Omental fat pad (tissue), 4 donors: Measurements from ENCODE around the gene SNX18. TPM values are rescaled to one million over a fixed set of nuclear protein-coding genes. Genes with fewer than 3 reads are reported as not detected.

Experiments used
- ATAC-seq: fragments of 150-250 bp; one replicate; pipeline ENCODE4 v1.9.1; 2016; ENCODE audit warnings: mild to moderate bottlenecking, moderate library complexity; ENCODE audit not compliant: low FRiP score
- DNase-seq: peaks from one replicate; pipeline ENCODE4 v3.0.0-alpha.2; 2019; ENCODE audit warnings: low spot score
- CTCF ChIP-seq, 3 donors: fragments of 450-650 bp; IDR thresholded peaks; one replicate each; pipeline ENCODE4 v1.5.1; 2016 to 2017; ENCODE audit warnings: antibody characterized with exemption in 3 of 3, mild to moderate bottlenecking in 3 of 3, moderate library complexity in 2 of 3
- total RNA-seq, 4 donors: library from RNA; depleted of rRNA; stranded (reverse); fragments of >200 nt; gene quantifications; one replicate each; pipeline ENCODE4 v1.1.0, GENCODE V29; 2016

SNX18 gene
- total RNA-seq, 4 donors from 2014 or later, result 21.9 to 53.9 (median 31.1) TPM

DNA sequence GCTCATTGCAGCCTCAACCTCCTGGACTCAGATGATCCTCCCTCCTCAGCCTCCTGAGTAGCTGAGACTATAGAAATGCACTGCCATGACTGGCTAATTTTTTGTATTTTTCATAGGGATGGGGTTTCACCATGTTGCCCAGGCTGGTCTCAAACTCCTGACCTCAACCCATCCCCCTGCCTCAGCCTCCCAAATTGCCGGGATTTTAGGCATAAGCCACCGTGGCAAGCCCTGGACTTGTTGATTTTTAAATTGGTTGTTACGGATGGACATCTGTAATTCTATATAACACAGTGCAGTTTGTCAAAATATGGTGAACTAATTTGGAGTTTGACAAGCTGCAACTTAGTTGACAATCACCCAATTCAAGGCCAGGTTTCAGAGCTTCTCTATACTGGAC lies 22.7 kb downstream of the SNX18 start:
- no peak for TF ChIP-seq CTCF (IDR thresholded peaks at IDR 0.05)
- DNase-seq (no peak), ATAC-seq (no peak)

- no peak for ATAC-seq
- DNase-seq, result no peak
- no peak for TF ChIP-seq CTCF (IDR thresholded peaks at IDR 0.05)
Measured at GRCh38 chr5:54541823-54542783, 24.5 kb downstream of the SNX18 start.

GRCh38 chr5:54544044-54544443 lies 26.5 kb downstream of the SNX18 start:
- no peak for DNase-seq
- no peak for ATAC-seq

GRCh38 chr5:54545796-54546195 lies 28.2 kb downstream of the SNX18 start:
- DNase-seq (no peak), ATAC-seq (no peak)
- no peak for TF ChIP-seq CTCF (IDR thresholded peaks at IDR 0.05)

More at GRCh38 chr5:54544044-54544443, 26.5 kb downstream of the SNX18 start:
- no peak for TF ChIP-seq CTCF (IDR thresholded peaks at IDR 0.05)

DNA sequence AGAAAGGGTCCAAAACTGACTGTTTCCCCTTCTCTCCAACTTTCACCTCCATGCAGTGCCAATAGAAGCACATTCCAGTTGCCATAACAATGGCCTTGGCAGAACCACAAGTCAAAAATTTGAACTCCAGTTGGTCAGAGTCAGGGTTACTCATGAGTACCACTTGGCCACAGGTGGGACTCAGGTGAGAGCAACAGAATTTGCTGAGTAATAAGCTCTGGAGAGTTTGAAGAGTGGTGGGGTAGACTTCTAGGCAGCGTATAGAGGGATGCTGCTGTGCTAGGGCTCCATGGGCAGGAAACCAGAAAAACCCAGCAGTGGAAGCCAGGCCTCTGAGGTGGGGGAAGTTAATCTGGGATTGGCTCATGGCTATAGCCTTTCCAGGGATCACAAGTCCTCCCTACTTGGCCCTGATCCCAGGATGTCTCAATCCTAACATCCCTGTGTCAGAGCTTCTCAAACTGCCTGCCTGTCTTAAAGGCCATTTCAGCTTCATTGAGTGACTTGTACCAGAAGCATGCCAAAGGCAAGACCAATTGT lies 30.2 kb downstream of the SNX18 start:
- ATAC-seq, result peak; percentile 75
- DNase-seq, result no peak
- TF ChIP-seq CTCF (IDR thresholded peaks at IDR 0.05), result no peak

GRCh38 chr5:54548565-54548964 lies 31.0 kb downstream of the SNX18 start:
- ATAC-seq (no peak), DNase-seq (no peak)
- TF ChIP-seq CTCF (IDR thresholded peaks at IDR 0.05), result no peak
